HFF-Myc (cell line): ENCODE measurements around the gene OTOF.

Source experiments
- DNase-seq: peaks from one replicate; pipeline ENCODE4 v3.0.0-alpha.2; 2011; ENCODE audit warnings: low read depth; ENCODE audit errors: extremely low read depth
- H3K4me3 ChIP-seq: replicated peaks from 2 replicates; pipeline ENCODE4 v1.5.1; 2011; ENCODE audit warnings: low read depth, mild to moderate bottlenecking, control low read depth, low read length
- CTCF ChIP-seq: IDR thresholded peaks from 2 replicates; pipeline ENCODE4 v1.5.1; 2012; ENCODE audit warnings: mild to moderate bottlenecking, low read depth, low read length, control low read depth; ENCODE audit errors: missing control alignments

OTOF gene

DNA sequence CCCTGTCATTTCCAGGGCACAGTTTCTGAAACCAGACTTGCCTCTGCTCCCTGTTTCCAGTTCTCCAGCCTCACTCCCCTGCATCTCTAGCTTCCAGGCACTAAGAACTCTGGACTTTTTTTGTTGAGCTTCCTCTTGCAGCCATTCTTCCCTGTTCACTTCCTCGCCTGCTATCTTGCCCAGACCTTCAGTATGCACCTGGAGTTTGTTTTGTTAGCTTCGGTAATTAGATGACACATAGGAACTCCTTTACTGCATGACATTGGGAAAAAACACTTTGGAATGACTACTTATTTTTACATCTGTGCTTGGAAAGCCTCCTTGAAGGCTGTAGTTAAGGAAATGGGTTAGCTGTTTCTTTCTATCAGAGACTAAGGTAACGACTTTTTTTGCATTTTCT is 35.2 kb downstream of the OTOF start:
- DNase-seq = no peak
- TF ChIP-seq CTCF = no peak
- H3K4me3 ChIP-seq = no peak overlapping the region

- no peak for TF ChIP-seq CTCF
- no peak for DNase-seq
- no peak overlapping the region for H3K4me3 ChIP-seq
These were observed 35.6 kb downstream of the OTOF start for GRCh38 chr2:26442301-26442700.

DNA sequence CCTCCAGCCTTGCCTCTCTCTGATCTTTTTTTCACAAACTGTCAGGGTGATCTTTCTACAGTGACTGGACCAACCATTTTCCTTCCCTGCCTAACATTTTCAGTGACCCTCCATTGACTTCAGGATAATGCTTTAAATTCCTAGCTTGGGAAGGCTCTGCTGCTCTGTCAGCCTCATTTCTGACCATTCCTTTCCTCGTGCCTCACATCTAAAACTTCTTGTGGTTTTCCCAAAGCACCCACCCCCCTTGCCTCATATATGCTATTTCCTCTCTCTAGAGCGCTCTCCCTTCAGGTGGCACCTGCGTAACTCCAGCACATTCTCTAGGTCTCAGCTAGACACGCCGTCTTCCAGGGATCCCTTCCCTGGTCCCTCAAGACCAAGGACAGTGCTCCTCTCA is 39.0 kb downstream of the OTOF start:
- TF ChIP-seq CTCF = no peak
- no peak for DNase-seq

GRCh38 chr2:26438526-26438925 is 39.4 kb downstream of the OTOF start:
- no peak for TF ChIP-seq CTCF

More for the DNA sequence above, 39.0 kb downstream of the OTOF start:
- no peak overlapping the region for H3K4me3 ChIP-seq

GRCh38 chr2:26435106-26435505 is 42.8 kb downstream of the OTOF start:
- no peak for DNase-seq
- H3K4me3 ChIP-seq = no peak overlapping the region

More at GRCh38 chr2:26438526-26438925, 39.4 kb downstream of the OTOF start:
- H3K4me3 ChIP-seq = no peak overlapping the region
- peak; percentile 2 for DNase-seq

DNA sequence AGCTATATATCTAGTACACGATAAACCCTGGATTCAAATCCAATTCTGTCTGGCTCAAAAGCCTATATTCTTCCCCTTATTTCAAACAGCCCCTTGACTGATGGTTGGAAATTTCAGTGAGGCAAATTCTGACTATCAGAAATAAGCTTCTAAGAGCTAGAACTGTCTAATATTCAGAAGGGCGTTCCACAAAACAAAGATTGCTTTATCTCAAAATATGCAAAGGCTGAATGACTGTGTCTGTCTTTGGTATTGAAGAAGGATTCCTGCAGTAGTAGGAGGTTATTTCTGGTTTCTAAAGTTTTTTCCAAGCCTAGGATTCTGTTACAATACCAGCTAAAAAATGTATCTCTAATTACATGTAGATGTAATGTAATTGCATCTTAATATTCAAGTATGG is 45.1 kb downstream of the OTOF start:
- H3K4me3 ChIP-seq = no peak overlapping the region
- no peak for TF ChIP-seq CTCF
- no peak for DNase-seq

More at GRCh38 chr2:26435106-26435505, 42.8 kb downstream of the OTOF start:
- no peak for TF ChIP-seq CTCF

DNA sequence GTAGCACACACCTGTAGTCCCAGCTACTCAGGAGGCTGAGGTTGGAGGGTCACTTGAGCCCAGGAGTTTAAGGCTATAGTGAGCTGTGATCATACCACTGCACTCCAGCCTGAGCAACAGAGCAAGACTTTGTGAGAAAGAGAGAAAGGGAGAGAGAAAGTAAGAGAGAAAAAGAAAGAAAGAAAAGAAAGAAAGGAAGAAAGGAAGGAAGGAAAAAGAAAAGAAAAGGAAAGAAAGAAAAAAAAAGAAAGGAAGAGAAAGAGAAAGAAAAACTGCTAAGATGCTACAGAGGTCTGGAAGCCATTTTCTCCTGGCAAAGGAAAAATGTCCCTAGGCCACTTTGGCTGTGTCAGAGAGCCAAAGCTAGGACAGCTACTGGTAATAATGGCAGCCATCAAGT is 45.6 kb downstream of the OTOF start:
- H3K4me3 ChIP-seq = no peak overlapping the region
- DNase-seq = no peak
- TF ChIP-seq CTCF = no peak
